Natural killer cell (primary cell): Measurements from ENCODE around the gene LHX3. TPM values are rescaled to one million over a fixed set of nuclear protein-coding genes. Genes with fewer than 3 reads are reported as not detected.

Experiments
- ATAC-seq, 3 donors: fragments of 150-1000 bp in 2 of 3; fragments of 200-7000 bp in 1 of 3; cut with Tn5 transposase; 1 replicate in 1 of 3; 2 replicates in 2 of 3; pipeline ENCODE4 v1.10.0; 2021; ENCODE audit warnings: mild to moderate bottlenecking in 2 of 3, moderate library complexity in 2 of 3
- DNase-seq, 2 donors: peaks; one replicate each; pipeline versions ENCODE4 v3.0.0 to v3.0.0-alpha.2; 2013 to 2021; ENCODE audit warnings: mixed read lengths in 1 of 2
- H3K27ac ChIP-seq: one replicate; pipeline ENCODE4 v1.5.1; 2013; ENCODE audit warnings: mild to moderate bottlenecking, low read length
- H3K27me3 ChIP-seq: one replicate; pipeline ENCODE4 v1.6.1; 2013; ENCODE audit warnings: low read length; ENCODE audit not compliant: control insufficient read depth, insufficient read depth
- H3K36me3 ChIP-seq: one replicate; pipeline ENCODE4 v1.6.1; 2013; ENCODE audit warnings: low read length; ENCODE audit not compliant: control insufficient read depth, insufficient read depth
- H3K4me1 ChIP-seq: one replicate; pipeline ENCODE4 v1.6.1; 2013; ENCODE audit warnings: low read length; ENCODE audit not compliant: control insufficient read depth, insufficient read depth
- H3K4me3 ChIP-seq: one replicate; pipeline ENCODE4 v1.5.1; 2013; ENCODE audit warnings: low read length
- H3K9me3 ChIP-seq: one replicate; pipeline ENCODE4 v1.6.1; 2013; ENCODE audit warnings: low read length; ENCODE audit not compliant: control insufficient read depth, insufficient read depth
- H3K27ac Mint-ChIP-seq, 2 donors: one replicate each; pipeline ENCODE4 v1.8.0; 2022; ENCODE audit warnings: mild to moderate bottlenecking in 2 of 2, mixed read lengths in 2 of 2, moderate library complexity in 1 of 2
- H3K27me3 Mint-ChIP-seq, 2 donors: one replicate each; pipeline ENCODE4 v1.8.0; 2022; ENCODE audit warnings: low read depth in 2 of 2, mixed read lengths in 2 of 2
- H3K36me3 Mint-ChIP-seq: one replicate; pipeline ENCODE4 v1.8.0; 2022; ENCODE audit warnings: mixed read lengths
- H3K4me1 Mint-ChIP-seq, 2 donors: one replicate each; pipeline ENCODE4 v1.8.0; 2022; ENCODE audit warnings: mixed read lengths in 2 of 2
- H3K4me3 Mint-ChIP-seq: one replicate; pipeline ENCODE4 v1.8.0; 2022; ENCODE audit warnings: mild to moderate bottlenecking, moderate library complexity, mixed read lengths
- H3K9me3 Mint-ChIP-seq, 2 donors: one replicate each; pipeline ENCODE4 v1.8.0; 2022; ENCODE audit warnings: mixed read lengths in 2 of 2
- CTCF ChIP-seq: fragments of 200-600 bp; IDR thresholded peaks from one replicate; pipeline ENCODE4 v1.8.0; 2022; ENCODE audit warnings: antibody characterized with exemption
- WGBS: methylation state at CpG from one replicate; pipeline ENCODE4 v1.1.7; 2013; ENCODE audit warnings: missing lambda C conversion rate; ENCODE audit not compliant: insufficient coverage; 5-methylcytosine and 5-hydroxymethylcytosine counted together
- intact Hi-C: fragments of 100-400 bp; cut with micrococcal nuclease; formaldehyde crosslinking; loops from one replicate; pipeline ENCODE4 v1.14.2; 2022
- total RNA-seq, 4 donors: library from RNA; stranded (reverse); fragments of 120-200 nt in 1 of 4; gene quantifications; one replicate each; pipeline versions ENCODE4 v1.2.3 to v1.2.4, GENCODE V29; 2013 to 2022

The LHX3 gene
- total RNA-seq, 3 donors from 2014 or later (not counting 1 experiment from before 2014, with no cell fraction given) = 0.38 TPM; not detected in 2

DNA sequence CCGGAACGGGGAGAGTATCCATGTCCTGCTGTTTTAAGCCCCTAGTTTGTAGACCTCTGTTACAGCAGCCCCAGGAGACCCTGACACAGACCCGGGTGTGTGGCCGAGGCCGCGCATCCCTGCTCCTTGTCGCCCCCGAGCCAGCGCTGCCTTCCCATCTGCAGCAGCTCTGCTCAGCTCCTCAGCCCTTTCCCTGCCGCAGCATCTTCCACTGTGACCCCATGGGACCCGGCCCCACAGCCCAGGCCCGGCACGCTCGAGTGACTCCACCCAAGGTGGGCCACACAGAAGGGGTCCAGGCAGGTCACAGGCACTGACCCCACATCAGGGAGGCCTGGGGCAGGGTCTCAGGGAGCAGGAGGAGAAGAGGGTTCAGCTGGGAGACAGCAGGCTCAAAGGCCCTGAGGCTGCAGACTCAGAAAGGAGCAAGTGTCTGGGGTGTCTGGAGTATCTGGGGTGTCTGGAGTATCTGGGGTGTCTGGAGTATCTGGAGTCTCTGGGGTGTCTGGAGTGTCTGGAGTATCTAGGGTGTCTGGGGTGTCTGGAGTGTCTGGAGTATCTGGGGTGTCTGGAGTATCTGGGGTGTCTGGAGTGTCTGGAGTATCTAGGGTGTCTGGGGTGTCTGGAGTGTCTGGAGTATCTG lies 31.2 kb downstream of the LHX3 start:
- peaks cover 0 to 3% of the 10 kb centered on the region in 2 donors for H3K4me1 Mint-ChIP-seq
- intact Hi-C loops = no loop called here
- H3K27ac Mint-ChIP-seq = no peak overlapping the region
- ATAC-seq = no peak
- H3K27me3 Mint-ChIP-seq = peaks cover 6 to 8% of the 10 kb centered on the region in 2 donors
- WGBS = 92% methylated on average over 14 of the region's 14 CpGs
- no peaks in the 10 kb centered on the region for H3K9me3 ChIP-seq
- no peaks in the 10 kb centered on the region for H3K4me1 ChIP-seq
- no peaks in the 10 kb centered on the region for H3K9me3 Mint-ChIP-seq
- H3K4me3 ChIP-seq = no peak overlapping the region
- TF ChIP-seq CTCF = no peak
- H3K27me3 ChIP-seq = peaks cover 2% of the 10 kb centered on the region
- H3K4me3 Mint-ChIP-seq = no peak overlapping the region
- H3K36me3 Mint-ChIP-seq = no peaks in the 10 kb centered on the region
- no peak overlapping the region for H3K27ac ChIP-seq
- H3K36me3 ChIP-seq = no peaks in the 10 kb centered on the region
- no peak for DNase-seq

- no peak overlapping the region for H3K27ac ChIP-seq
- H3K9me3 ChIP-seq = no peaks in the 10 kb centered on the region
- H3K36me3 ChIP-seq = no peaks in the 10 kb centered on the region
- H3K27me3 Mint-ChIP-seq = peaks cover 12% of the 10 kb centered on the region in 2 donors
- no peaks in the 10 kb centered on the region for H3K4me1 ChIP-seq
- DNase-seq (no peak), ATAC-seq (no peak)
- no peak overlapping the region for H3K4me3 ChIP-seq
- H3K4me1 Mint-ChIP-seq = peaks cover 0 to 3% of the 10 kb centered on the region in 2 donors
- H3K27ac Mint-ChIP-seq = no peak overlapping the region
- no peaks in the 10 kb centered on the region for H3K36me3 Mint-ChIP-seq
- no peaks in the 10 kb centered on the region for H3K9me3 Mint-ChIP-seq
- 84% methylated on average over 16 of the region's 16 CpGs for WGBS
- intact Hi-C loops = no loop called here
- no peak for TF ChIP-seq CTCF
- peaks cover 2% of the 10 kb centered on the region for H3K27me3 ChIP-seq
- H3K4me3 Mint-ChIP-seq = no peak overlapping the region
Observed at GRCh38 chr9:136172412-136173079, 32.4 kb downstream of the LHX3 start.

DNA sequence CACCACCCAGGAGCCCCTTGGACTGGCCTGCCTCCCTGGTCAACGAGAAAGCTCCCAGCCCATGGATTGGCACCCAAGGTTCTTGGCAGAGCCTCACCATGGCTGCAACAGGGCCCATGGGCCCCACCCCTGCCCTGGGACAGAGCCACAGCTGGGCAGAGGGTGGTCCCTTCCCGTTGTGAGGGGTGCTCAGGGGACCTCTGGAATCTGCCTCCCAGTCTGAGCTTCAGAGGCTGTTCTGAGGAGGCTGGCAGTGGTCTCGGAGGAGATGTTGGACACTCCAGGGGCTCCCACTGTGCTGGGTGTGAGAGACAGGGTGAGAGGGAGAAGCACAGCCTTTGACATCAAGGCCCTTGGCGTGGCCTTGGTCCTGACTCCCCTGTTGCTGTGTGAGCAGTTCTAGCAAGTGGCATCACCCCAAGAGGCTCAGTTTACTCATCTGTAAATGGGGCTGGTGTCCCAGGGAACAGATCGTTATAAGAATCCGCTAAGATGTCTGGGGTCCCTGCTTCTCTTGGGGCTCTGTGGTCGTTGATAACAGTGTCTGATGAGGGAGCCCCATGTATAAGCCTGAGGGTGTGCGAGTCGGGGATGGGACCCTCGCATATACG lies 33.0 kb downstream of the LHX3 start:
- H3K9me3 ChIP-seq = no peaks in the 10 kb centered on the region
- Mint-ChIP-seq H3K36me3 (no peaks in the 10 kb centered on the region), H3K4me3 (no peak overlapping the region), H3K4me1 (peaks cover 0 to 3% of the 10 kb centered on the region in 2 donors), H3K27ac (no peak overlapping the region), H3K9me3 (no peaks in the 10 kb centered on the region), H3K27me3 (peaks cover 12% of the 10 kb centered on the region in 2 donors)
- intact Hi-C loops = no loop called here
- DNase-seq = no peak
- peaks cover 2% of the 10 kb centered on the region for H3K27me3 ChIP-seq
- H3K27ac ChIP-seq = no peak overlapping the region
- H3K36me3 ChIP-seq = no peaks in the 10 kb centered on the region
- no peaks in the 10 kb centered on the region for H3K4me1 ChIP-seq
- 79% methylated on average over 11 of the region's 11 CpGs for WGBS
- TF ChIP-seq CTCF = no peak
- no peak for ATAC-seq
- H3K4me3 ChIP-seq = no peak overlapping the region
